OCI-M2 (cell line): ENCODE measurements around the gene TSPAN31.

ENCODE experiments used
- DNase-seq: peaks from one replicate; lab custom pipeline; 2025; ENCODE audit not compliant: unreplicated experiment; lab: John Stamatoyannopoulos, UW

TSPAN31 gene

GRCh38 chr12:57735198-57735855 lies 9.5 kb upstream of the TSPAN31 start:
- DNase-seq = no peak

GRCh38 chr12:57735952-57736740 lies 8.7 kb upstream of the TSPAN31 start:
- DNase-seq = no peak

GRCh38 chr12:57736741-57737466 lies 7.9 kb upstream of the TSPAN31 start:
- DNase-seq = no peak

DNA sequence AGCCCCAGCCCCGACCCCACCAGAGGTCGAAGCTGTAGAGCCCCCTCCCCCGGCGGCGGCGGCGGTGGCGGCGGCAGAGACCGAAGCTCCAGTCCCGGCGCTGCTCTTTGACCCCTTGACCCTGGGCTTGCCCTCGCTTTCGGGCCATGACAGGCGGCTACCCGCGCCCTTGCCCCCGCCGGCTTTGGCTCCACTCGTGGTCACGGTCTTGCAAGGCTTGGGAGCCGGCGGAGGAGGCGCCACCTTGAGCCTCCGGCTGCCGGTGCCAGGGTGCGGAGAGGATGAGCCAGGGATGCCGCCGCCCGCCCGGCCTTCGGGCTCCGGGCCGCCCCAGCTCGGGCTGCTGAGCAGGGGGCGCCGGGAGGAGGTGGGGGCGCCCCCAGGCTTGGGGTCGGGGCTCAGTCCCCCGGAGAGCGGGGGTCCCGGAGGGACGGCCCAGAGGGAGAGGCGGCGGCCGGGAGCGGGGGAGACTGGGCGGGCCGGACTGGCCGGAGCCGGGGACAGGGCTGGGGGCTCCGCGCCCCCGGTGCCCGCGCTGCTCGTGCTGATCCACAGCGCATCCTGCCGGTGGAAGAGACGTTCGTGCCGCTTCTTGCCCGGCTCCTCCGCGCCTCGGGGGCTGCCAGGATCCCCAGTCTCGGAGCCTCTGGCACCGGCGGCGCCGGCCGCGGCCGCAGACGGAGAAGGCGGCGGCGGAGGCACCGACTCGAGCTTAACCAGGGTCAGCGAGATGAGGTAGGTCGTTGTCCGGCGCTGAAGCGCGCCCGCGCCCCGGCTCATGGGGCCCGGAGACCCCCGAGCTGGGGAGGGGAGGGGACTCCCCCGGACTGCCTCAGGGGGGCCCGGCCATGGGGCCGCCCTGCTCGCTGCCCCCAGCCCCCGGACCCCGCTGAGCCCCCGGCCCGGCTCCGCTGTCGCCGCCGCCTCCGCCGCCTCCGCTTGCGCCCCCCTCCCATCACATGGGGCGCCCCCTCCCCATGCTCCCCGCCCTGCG lies 7.1 kb upstream of the TSPAN31 start:
- no peak for DNase-seq

- no peak for DNase-seq
Measured at GRCh38 chr12:57738661-57739237, 6.1 kb upstream of the TSPAN31 start, which contains the start of gene AGAP2. AGAP2 (minus strand) TSS chr12:57738742; CDS start chr12:57738246, 496 bp downstream.

DNA sequence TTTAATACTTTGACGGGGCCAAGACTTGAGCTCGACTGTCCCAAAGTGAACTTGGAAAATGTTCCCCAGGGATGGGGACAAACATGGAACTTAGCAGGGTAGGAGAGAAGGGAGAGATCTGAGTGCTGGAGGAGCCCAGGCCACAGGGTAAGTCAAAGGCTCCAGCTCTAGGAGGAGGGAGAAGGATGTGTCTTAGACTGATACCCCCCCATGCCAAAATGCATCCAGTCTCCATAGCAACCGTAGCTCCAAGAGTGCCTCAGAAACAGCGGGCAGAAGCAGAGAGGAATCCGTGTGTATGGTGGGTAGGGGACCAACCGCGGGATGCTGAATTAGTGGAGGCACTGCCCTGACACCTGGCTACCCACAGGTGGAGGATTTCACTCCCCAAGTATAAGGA lies 5.5 kb upstream of the TSPAN31 start:
- DNase-seq = no peak

DNA sequence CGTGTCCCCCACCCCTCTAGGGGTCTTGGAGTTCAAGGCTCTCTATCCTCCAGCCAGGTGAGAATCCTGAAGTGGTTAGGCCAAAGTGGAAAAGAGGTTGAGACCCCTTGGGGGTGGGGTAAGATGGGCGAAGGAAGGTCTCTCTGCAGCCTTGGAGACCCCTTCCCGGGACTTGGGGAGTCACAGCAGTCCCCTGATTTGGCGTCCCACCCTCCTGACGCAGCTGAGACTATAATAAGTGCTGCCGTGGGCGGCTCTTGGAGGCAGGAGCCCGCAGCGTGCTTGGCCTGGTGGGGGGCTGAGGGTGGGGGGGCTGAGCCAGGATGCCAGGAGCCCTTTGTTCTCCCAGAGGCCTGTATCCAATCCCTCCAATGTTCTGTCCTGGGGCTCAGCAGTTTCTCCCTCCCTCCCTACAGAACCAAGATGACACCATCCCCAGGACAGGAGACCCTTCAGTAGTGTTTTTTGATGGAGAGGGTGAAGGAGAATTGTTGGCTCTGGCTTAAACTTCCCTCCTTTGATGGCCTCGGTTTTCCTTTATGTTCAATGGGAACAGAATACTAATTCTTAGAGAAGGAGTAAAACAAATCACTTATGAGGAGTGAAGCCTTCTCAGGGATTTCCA lies 4.8 kb upstream of the TSPAN31 start:
- DNase-seq = no peak

GRCh38 chr12:57740656-57741412 lies 4.0 kb upstream of the TSPAN31 start:
- no peak for DNase-seq

DNA sequence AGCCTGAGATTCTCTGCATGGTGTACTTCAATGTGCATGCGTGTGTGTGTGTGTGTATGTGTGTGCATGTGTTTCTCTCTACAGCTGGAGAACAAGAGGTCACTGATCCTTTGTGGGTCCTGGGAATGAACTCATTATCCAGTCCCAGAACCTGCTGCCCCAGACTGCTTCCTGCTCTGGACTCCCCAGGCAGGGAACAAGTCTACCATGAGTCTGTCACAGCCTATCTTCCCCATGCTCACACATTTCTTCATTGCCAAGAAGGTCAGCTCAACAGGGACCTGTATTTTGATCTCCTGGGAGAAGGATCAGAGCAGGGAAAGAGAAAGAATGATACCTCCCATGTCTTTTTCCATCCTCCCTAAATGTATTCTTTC lies 3.4 kb upstream of the TSPAN31 start:
- DNase-seq = no peak

- no peak for DNase-seq
Measured at GRCh38 chr12:57741844-57742738, 2.7 kb upstream of the TSPAN31 start.

DNA sequence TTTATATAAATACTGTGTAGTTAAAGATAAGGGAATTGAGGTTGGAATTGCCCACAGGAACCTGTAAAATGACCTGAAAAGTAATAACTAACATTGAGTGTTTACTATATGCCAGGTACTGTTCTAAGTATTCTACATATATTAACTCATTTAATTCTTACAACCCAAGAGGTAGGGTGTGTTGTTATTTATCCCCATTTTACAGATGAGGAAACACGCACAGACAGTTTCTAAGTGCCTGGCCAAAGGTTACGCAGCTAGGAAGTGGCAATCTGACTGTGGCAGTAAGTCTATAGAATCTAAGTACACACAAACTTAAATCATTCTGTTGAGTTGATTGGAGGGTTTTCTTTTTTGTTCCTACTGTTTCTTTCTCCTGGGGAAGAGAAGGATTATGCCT lies 1.1 kb upstream of the TSPAN31 start:
- no peak for DNase-seq

DNA sequence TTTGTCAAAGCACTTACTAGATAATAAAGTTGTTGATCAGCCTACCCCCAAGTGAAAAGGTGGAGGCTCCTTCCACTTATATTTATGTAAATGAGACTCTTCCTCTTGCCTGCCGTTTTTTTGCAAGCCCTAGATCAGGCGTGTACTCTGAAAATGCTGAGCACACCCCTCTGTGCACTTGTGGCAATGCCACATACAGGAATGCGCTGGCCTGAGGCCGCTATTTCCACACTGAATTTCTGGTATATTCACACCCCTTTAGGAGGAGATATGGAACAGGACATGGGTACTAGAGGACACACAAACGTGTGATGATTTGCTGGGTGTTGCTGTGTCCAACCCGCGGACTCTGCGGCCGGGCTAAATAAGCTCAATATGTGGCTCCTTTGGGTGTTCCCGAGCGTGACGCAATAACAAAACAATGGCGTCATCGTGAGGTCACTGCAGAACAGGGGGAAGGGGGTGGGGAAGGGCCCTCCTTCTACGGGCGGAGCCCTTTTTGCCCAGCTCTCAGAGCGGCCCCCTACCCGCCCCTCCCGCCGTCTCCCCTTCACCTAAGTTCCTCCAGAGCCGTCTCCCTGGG lies 554 bp upstream of the TSPAN31 start:
- no peak for DNase-seq

DNA sequence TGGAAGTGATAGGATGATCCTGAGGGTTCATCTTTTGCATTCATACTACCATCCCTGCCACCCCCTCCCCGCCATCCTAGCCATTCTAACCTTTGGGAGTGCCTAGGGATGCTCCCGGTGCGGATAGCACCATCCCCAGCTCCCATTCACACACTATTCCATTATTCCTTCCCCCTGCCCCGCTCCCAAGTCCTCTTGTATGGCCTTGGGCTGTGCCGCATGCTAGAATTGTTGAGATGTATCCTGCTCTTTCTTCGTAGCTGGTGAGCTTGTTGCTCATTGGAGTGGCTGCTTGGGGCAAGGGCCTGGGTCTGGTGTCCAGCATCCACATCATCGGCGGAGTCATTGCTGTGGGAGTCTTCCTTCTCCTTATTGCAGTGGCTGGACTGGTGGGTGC lies 644 bp downstream of the TSPAN31 start:
- no peak for DNase-seq

DNA sequence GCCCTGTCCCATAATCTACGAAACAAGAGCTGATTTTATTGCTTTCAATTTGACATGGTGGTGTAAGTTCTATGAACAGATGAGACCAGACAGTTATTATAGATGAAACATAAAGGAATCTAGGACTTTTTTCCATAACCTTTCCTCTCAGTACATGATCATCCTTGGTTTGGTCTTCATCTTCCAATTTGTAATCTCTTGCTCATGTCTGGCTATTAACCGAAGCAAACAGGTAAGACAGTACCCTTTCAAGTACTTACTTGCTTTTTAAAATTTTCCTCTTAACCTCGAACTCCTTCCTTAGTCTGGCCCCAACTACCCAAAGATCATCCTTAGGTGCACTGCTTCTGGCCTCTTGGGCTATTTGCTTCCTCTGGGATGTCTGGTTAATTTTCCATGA lies 1.2 kb downstream of the TSPAN31 start:
- no peak for DNase-seq

DNA sequence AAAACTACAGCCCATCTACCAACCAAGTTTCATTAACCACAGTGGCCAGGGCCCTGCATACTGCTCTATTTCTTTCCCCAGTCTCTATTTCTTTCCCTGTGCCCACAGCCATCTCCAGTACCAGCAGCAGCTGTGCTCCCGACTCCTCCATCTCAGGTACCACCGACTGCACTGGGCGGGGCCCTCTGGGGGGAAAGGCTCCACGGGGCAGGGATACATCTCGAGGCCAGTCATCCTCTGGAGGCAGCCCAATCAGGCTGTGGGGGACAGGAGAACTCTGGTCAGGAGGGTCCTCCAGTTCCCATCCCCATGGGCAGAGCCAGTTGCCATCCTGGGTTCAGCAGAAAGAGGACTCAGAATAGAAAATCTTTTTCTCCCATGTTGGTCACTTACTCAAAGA lies 4.2 kb downstream of the TSPAN31 start:
- DNase-seq = no peak

GRCh38 chr12:57750561-57751431 lies 6.0 kb downstream of the TSPAN31 start:
- DNase-seq = no peak

DNA sequence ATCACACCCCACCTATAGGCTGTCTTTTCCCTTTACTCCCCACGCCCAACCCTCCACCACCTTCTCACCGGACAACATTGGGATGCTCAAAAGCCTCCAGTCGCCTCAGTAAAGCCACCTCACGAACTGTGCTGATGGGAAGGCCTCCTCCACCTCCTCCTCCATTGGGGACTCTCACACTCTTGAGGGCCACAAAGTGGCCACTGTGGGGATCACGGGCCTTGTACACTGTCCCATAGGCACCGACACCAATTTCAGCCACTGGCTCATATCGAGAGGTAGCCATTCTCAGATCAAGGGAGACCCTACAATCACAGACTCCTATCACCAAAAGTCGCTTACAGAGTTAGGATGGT lies 6.6 kb downstream of the TSPAN31 start:
- no peak for DNase-seq
